ACHN (cell line): ENCODE results near the gene MAGIX.

Experiments
- DNase-seq: peaks from one replicate; pipeline ENCODE4 v3.0.0-alpha.2; 2015
- in situ Hi-C: cut with HindIII; loops from 2 replicates; pipeline ENCODE4 v1.10.0; 2017; ENCODE audit warnings: low sequenced_read_pairs, low pct_ligation_motif_present, low pct_unique_long_range_greater_than_20kb

The MAGIX gene

GRCh38 chrX:49197543-49198087 is 35.1 kb downstream of the MAGIX start:
- no peak for DNase-seq
- in situ Hi-C loops: no loop called here

GRCh38 chrX:49198540-49199314 is 36.2 kb downstream of the MAGIX start:
- in situ Hi-C loops: no loop called here
- no peak for DNase-seq

- no peak for DNase-seq
- in situ Hi-C loops: no loop called here
Measured at GRCh38 chrX:49199315-49199595, 36.7 kb downstream of the MAGIX start.

GRCh38 chrX:49199906-49200771 is 37.6 kb downstream of the MAGIX start, which contains the start of gene SYP:
TSS of gene SYP (minus strand) at chrX:49200193. CDS start at chrX:49200186, 7 bp downstream.
- in situ Hi-C loops: no loop called here

GRCh38 chrX:49202022-49202421 is 39.5 kb downstream of the MAGIX start:
- in situ Hi-C loops: no loop called here
- DNase-seq: no peak

More at GRCh38 chrX:49199906-49200771, 37.6 kb downstream of the MAGIX start, which contains the start of gene SYP:
- DNase-seq: peak; percentile 78

- DNase-seq: no peak
- in situ Hi-C loops: no loop called here
Measured at GRCh38 chrX:49203536-49203935, 41.0 kb downstream of the MAGIX start.

- DNase-seq: no peak
- in situ Hi-C loops: no loop called here
Measured at GRCh38 chrX:49204017-49204416, 41.5 kb downstream of the MAGIX start.

GRCh38 chrX:49204709-49205108 is 42.2 kb downstream of the MAGIX start:
- in situ Hi-C loops: no loop called here
- no peak for DNase-seq

- in situ Hi-C loops: no loop called here
- no peak for DNase-seq
Measured at GRCh38 chrX:49205443-49205842, 42.9 kb downstream of the MAGIX start.

- no peak for DNase-seq
- in situ Hi-C loops: no loop called here
Measured at GRCh38 chrX:49206543-49206942, 44.0 kb downstream of the MAGIX start.

- DNase-seq: no peak
- in situ Hi-C loops: no loop called here
Measured at GRCh38 chrX:49208399-49208798, 45.8 kb downstream of the MAGIX start.

GRCh38 chrX:49209434-49210251 is 47.1 kb downstream of the MAGIX start:
- no peak for DNase-seq
- in situ Hi-C loops: no loop called here

- in situ Hi-C loops: no loop called here
- DNase-seq: no peak
Measured at GRCh38 chrX:49210406-49210805, 47.8 kb downstream of the MAGIX start.

- no peak for DNase-seq
- in situ Hi-C loops: no loop called here
Measured at GRCh38 chrX:49211074-49211473, 48.5 kb downstream of the MAGIX start.

- in situ Hi-C loops: no loop called here
Measured at GRCh38 chrX:49212209-49212608, 49.7 kb downstream of the MAGIX start.

GRCh38 chrX:49212861-49213260 is 50.3 kb downstream of the MAGIX start:
- DNase-seq: no peak
- in situ Hi-C loops: no loop called here

More at GRCh38 chrX:49212209-49212608, 49.7 kb downstream of the MAGIX start:
- no peak for DNase-seq

GRCh38 chrX:49214416-49214815 is 51.9 kb downstream of the MAGIX start:
- in situ Hi-C loops: no loop called here
- no peak for DNase-seq

- DNase-seq: no peak
- in situ Hi-C loops: no loop called here
Measured at GRCh38 chrX:49214996-49215526, 52.5 kb downstream of the MAGIX start.
